ENCODE data around the gene SLC6A20.
A peak's percentile ranks its signal among the peaks of the same experiment; 100 is the strongest.
"Not testable (repeated sequence)": the region's sequence is repeated elsewhere in the genome, so short reads cannot be mapped to it uniquely, and the experiment has no call there.

Gene SLC6A20

GRCh38 chr3:45777111-45777745 is 19.1 kb downstream of the SLC6A20 start:
- DNase-seq: no peak

DNA sequence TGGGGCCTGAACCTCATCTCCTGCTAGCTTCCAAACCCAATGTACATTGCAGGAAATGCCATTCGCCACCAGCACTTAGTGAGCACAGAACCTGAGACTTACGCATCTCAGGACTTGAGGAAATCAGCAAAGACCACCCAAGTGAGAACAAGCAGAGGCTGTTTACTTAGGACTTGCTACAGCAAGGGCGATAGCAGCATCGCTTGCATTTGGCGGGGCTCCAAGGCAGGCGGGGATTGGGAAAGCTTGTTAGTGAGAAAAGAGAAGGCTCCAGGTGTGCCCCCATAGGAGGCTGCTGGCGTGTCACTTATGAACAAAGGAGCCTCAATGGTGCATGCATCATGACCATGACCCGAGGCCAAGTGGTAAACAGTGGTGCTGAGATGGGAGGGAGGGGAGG is 19.7 kb downstream of the SLC6A20 start:
- no peak for DNase-seq

DNA sequence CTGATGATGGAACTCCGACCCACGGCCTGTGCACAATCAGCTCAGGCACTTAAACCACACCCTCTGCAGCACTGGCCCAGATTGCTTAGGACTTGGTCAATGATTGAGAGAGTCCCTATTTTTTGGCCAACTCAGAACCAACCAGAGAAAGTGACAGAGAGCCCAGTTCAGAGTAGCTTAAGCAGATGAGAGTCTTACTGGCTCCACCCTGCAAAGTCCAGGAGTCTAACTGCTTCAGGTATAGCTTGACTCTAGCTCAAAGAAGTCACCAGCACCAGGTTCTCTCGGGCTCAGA is 20.1 kb downstream of the SLC6A20 start:
- DNase-seq: no peak

- DNase-seq: no peak
Observed at GRCh38 chr3:45775571-45776300, 20.6 kb downstream of the SLC6A20 start.

- DNase-seq: no peak
Observed at GRCh38 chr3:45774581-45775521, 21.5 kb downstream of the SLC6A20 start.

GRCh38 chr3:45773714-45774449 is 22.5 kb downstream of the SLC6A20 start:
- no peak for DNase-seq

- no peak for DNase-seq
Observed at GRCh38 chr3:45773072-45773471, 23.3 kb downstream of the SLC6A20 start.

- no peak for DNase-seq
Observed at GRCh38 chr3:45772341-45773035, 23.8 kb downstream of the SLC6A20 start.

DNA sequence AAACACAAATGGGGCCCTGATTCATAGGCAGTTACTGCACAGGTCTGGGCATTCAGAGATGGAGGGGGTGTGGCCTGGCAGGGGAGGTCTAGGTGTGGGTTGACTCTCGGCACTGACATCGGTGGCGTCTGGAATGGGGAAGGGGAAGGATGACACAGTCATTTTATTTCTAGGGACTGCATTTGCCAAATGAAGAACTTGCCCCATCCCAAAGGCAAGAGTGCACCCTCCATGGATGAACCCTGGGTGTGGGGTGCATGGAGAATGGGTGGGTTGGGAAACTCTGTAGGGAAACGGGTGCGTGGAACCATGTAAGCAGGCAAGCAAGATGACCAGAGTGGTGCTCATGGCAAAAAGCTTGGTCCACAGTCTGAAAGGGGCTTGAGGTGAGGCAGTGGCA is 24.5 kb downstream of the SLC6A20 start:
- DNase-seq: no peak

- DNase-seq: no peak
Observed at GRCh38 chr3:45771166-45771775, 25.1 kb downstream of the SLC6A20 start.

GRCh38 chr3:45765958-45766357 is 30.4 kb downstream of the SLC6A20 start:
- DNase-seq: no peak

- DNase-seq: no peak
Observed at GRCh38 chr3:45765266-45765851, 31.0 kb downstream of the SLC6A20 start.

GRCh38 chr3:45763303-45763675 is 33.0 kb downstream of the SLC6A20 start:
- no peak for DNase-seq

- no peak for DNase-seq
Observed at GRCh38 chr3:45762647-45763302, 33.6 kb downstream of the SLC6A20 start.

- DNase-seq: no peak
Observed at GRCh38 chr3:45761831-45762230, 34.5 kb downstream of the SLC6A20 start.

DNA sequence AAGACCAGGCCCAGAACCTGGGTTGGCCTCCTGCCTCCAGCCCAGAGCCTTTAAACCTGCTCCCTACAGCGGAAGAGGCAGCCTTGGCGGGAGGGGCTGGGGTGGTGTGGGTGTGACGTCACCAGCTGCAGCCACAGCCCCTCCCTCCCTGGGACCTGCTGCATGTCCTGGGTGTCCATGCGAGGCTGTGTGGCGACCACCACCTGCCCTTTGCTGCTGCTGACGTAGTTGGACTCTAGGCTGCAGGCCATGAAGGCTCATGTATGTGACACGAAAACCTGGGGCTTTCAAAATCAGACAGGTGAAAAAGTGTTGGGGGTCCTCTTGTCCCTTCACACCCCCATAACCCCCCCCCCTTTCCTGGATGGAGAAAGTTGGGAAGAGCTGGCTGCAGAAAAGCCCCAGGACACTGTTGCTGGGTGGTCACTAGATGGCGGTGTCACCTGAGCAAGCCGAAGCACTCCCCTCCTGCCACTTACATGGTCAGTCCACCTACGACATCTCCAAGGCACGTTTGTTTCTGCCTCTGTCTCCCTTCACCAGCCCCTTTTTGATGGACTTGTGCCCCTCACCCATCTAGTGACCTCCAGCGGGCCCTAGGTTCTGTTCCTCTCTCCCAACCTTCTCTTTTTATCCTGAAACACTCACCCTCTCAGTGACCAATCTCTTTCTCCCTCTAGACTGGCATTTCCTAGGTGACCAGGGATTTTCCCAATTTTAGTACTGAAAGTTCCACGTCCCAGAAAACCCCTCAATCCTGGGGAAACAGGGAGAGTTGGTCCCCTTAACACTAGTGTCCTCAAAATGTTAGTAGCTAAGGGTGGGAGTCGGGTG is 35.2 kb downstream of the SLC6A20 start:
- peak; percentile 73 for DNase-seq

DNA sequence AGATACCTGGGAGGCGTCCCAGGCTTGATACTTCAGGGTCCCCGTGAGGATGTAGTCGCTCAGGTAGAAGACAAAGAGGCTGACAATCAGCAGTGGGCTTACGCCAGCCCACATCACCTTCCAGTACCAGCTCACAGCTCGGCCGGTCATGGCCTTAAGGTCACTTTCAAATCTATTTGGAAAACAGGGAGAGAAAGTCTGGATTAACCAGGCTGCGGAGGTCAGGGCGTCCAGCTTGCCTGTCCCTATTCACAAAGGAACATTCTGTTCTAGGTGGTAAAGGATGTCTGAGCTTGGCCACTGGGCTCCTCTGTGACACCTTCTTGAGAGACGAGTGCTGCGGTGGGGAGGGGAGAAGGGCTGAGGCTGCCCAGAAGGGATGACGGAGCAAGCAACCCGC is 36.5 kb downstream of the SLC6A20 start:
- DNase-seq: no peak

GRCh38 chr3:45758871-45759270 is 37.5 kb downstream of the SLC6A20 start:
- DNase-seq: no peak

GRCh38 chr3:45757141-45757540 is 39.2 kb downstream of the SLC6A20 start:
- not testable (repeated sequence) for DNase-seq

- no peak for DNase-seq
Observed at GRCh38 chr3:45756055-45756454, 40.3 kb downstream of the SLC6A20 start.
